HepG2 (cell line): ENCODE data around the gene NPHS1. TPM values are rescaled to one million over a fixed set of nuclear protein-coding genes. Genes with fewer than 3 reads are reported as not detected.
A peak's percentile ranks its signal among the peaks of the same experiment; 100 is the strongest.

Experiments used
- ATAC-seq: fragments of 200-7000 bp; cut with Tn5 transposase; 3 replicates; pipeline ENCODE4 v1.9.1; 2020; ENCODE audit warnings: mild to moderate bottlenecking, moderate library complexity
- BruUV-seq: library from RNA; stranded (reverse); fragments of 400-500 nt; replicated peaks from 2 replicates; lab custom pipeline; 2021; lab: Mats Ljungman, UMichigan
- CTCF ChIA-PET: fragments of 300-600 bp; formaldehyde crosslinking; extraction: SDS; loops from one replicate; lab custom pipeline; 2021; ENCODE audit warnings: low total read pairs, inconsistent platforms, low intra/inter-chr PET ratio; lab: Yijun Ruan, JAX
- POLR2A ChIA-PET: fragments of 350-600 bp; sonication (Branson Sonifier 250); formaldehyde crosslinking; loops from one replicate; lab custom pipeline; 2020; ENCODE audit warnings: antibody characterized with exemption, inconsistent platforms; lab: Yijun Ruan, JAX
- DNase-seq: peaks from one replicate; pipeline ENCODE4 v3.0.0-alpha.2; 2015; ENCODE audit warnings: low spot score
- FAIRE-seq: peaks from 3 replicates; lab custom pipeline; 2011; peaks lifted over from hg19 to GRCh38; lab: Jason Lieb, UNC
- H2AFZ ChIP-seq: one replicate; pipeline ENCODE4 v1.6.1; 2011; ENCODE audit warnings: low read length, inconsistent platforms
- H3K27ac ChIP-seq: fragments of 300-600 bp; 3 replicates; pipeline ENCODE4 v1.8.0; 2011; ENCODE audit warnings: mixed run types, mild to moderate bottlenecking, mixed read lengths, low read length, inconsistent platforms; ENCODE audit not compliant: insufficient read depth; ENCODE audit errors: extremely low read length
- H3K27me3 ChIP-seq, 2 experiments: fragments of 200-600 bp in 1 of 2; 2 replicates in 1 of 2; 3 replicates in 1 of 2; pipeline versions ENCODE4 v1.6.0 to v1.8.0; 2011; ENCODE audit warnings: low read length in 2 of 2, mild to moderate bottlenecking in 2 of 2, moderate library complexity in 2 of 2, inconsistent platforms in 1 of 2; ENCODE audit not compliant: insufficient read depth in 2 of 2, control insufficient read depth in 1 of 2
- H3K36me3 ChIP-seq, 2 experiments: fragments of 200-600 bp in 1 of 2; replicated peaks in 1 of 2; 2 replicates in 1 of 2; 3 replicates in 1 of 2; pipeline versions ENCODE4 v1.5.1 to v1.8.0; 2011; ENCODE audit warnings: low read length in 2 of 2, inconsistent platforms in 1 of 2; ENCODE audit not compliant: insufficient read depth in 2 of 2, control insufficient read depth in 1 of 2
- H3K4me1 ChIP-seq: 2 replicates; pipeline ENCODE4 v1.5.1; 2012; ENCODE audit warnings: low read length, inconsistent platforms; ENCODE audit not compliant: insufficient read depth
- H3K4me2 ChIP-seq: 2 replicates; pipeline ENCODE4 v1.6.0; 2011; ENCODE audit warnings: low read depth, low read length, inconsistent platforms
- H3K4me3 ChIP-seq, 3 experiments: fragments of 200-600 bp in 1 of 3; sonication (generic), shearing (Covaris generic) in 1 of 3; replicated peaks in 1 of 3; 2 replicates each; pipeline ENCODE4 v1.5.1; 2011 to 2016; ENCODE audit warnings: low read length in 3 of 3, inconsistent platforms in 2 of 3, low read depth in 2 of 3, mild to moderate bottlenecking in 2 of 3, control low read depth in 1 of 3, mixed read lengths in 1 of 3; ENCODE audit not compliant: insufficient read depth in 1 of 3
- H3K79me2 ChIP-seq: one replicate; pipeline ENCODE4 v1.6.1; 2011; ENCODE audit warnings: low read length, inconsistent platforms; ENCODE audit not compliant: insufficient read depth
- H3K9ac ChIP-seq: 2 replicates; pipeline ENCODE4 v1.6.0; 2011; ENCODE audit warnings: mild to moderate bottlenecking, low read depth, low read length, inconsistent platforms; ENCODE audit not compliant: insufficient read depth
- H3K9me3 ChIP-seq: 2 replicates; pipeline ENCODE4 v1.5.1; 2012; ENCODE audit warnings: mild to moderate bottlenecking, low read length
- H4K20me1 ChIP-seq: 2 replicates; pipeline ENCODE4 v1.6.0; 2011; ENCODE audit warnings: inconsistent platforms, mild to moderate bottlenecking, low read length, moderate library complexity; ENCODE audit not compliant: insufficient read depth
- AGO2 ChIP-seq: fragments of 200-400 bp; formaldehyde crosslinking; optimal IDR thresholded peaks from 2 replicates; pipeline ENCODE3; 2017; ENCODE audit warnings: mild to moderate bottlenecking, low read depth, low read length, moderate library complexity
- FOXJ3 ChIP-seq: sonication (generic); formaldehyde crosslinking; IDR thresholded peaks from 2 replicates; pipeline ENCODE4 v1.4.0; 2020; ENCODE audit warnings: missing genetic modification reagents, mild to moderate bottlenecking, borderline replicate concordance
- PHF21A ChIP-seq: sonication (generic); formaldehyde crosslinking; IDR thresholded peaks from 2 replicates; pipeline ENCODE4 v1.5.0; 2020; ENCODE audit warnings: mild to moderate bottlenecking, missing genetic modification reagents
- SALL2 ChIP-seq: sonication (generic); formaldehyde crosslinking; IDR thresholded peaks from 2 replicates; pipeline ENCODE4 v1.8.1; 2023; ENCODE audit warnings: mild to moderate bottlenecking, missing genetic modification reagents, inconsistent platforms
- SRSF1 ChIP-seq: fragments of 200-400 bp; formaldehyde crosslinking; optimal IDR thresholded peaks from 2 replicates; pipeline ENCODE3; 2017; ENCODE audit warnings: mild to moderate bottlenecking, low read depth, low read length, moderate library complexity
- TBL1XR1 ChIP-seq: fragments of 150-350 bp; IDR thresholded peaks from 2 replicates; pipeline ENCODE4 v1.6.1; 2014; ENCODE audit warnings: borderline replicate concordance, low read length; ENCODE audit not compliant: partially characterized antibody
- YEATS4 ChIP-seq: sonication (generic); formaldehyde crosslinking; IDR thresholded peaks from 2 replicates; pipeline ENCODE4 v1.4.0; 2020; ENCODE audit warnings: missing genetic modification reagents, borderline replicate concordance
- ZFP82 ChIP-seq: sonication (generic); formaldehyde crosslinking; IDR thresholded peaks from 2 replicates; pipeline ENCODE4 v1.5.1; 2020; ENCODE audit warnings: mild to moderate bottlenecking, missing genetic modification reagents, borderline replicate concordance
- ZNF441 ChIP-seq: sonication (generic); formaldehyde crosslinking; IDR thresholded peaks from 2 replicates; pipeline ENCODE4 v1.7.0; 2021; ENCODE audit warnings: missing genetic modification reagents, borderline replicate concordance
- ZNF556 ChIP-seq: sonication (generic); formaldehyde crosslinking; IDR thresholded peaks from 2 replicates; pipeline ENCODE4 v1.4.0; 2020; ENCODE audit warnings: mild to moderate bottlenecking, missing genetic modification reagents, borderline replicate concordance
- ZNF703 ChIP-seq: sonication (generic); formaldehyde crosslinking; IDR thresholded peaks from 2 replicates; pipeline ENCODE4 v1.5.1; 2020; ENCODE audit warnings: missing genetic modification reagents, mild to moderate bottlenecking, moderate library complexity, borderline replicate concordance
- ZNF883 ChIP-seq: sonication (generic); formaldehyde crosslinking; IDR thresholded peaks from 2 replicates; pipeline ENCODE4 v1.5.1; 2020; ENCODE audit warnings: mild to moderate bottlenecking, missing genetic modification reagents; ENCODE audit errors: not compliant biosample characterization
- WGBS: methylation state at CpG from one replicate; pipeline ENCODE4 v1.1.6; 2017; ENCODE audit warnings: low lambda C conversion rate; 5-methylcytosine and 5-hydroxymethylcytosine counted together
- in situ Hi-C: cut with HindIII; loops from 2 replicates; pipeline ENCODE4 v1.10.0; 2017; ENCODE audit warnings: low pct_unique_long_range_greater_than_20kb; ENCODE audit not compliant: extremely low pct_ligation_motif_present
- intact Hi-C: fragments of 100-400 bp; cut with micrococcal nuclease; formaldehyde crosslinking; loops from one replicate; pipeline ENCODE4 v1.10.0; 2022; ENCODE audit not compliant: unreplicated experiment
- polyA plus RNA-seq, 8 experiments: library from polyadenylated mRNA; depleted of rRNA in 3 of 8; stranded (reverse) in 7 of 8; unstranded in 1 of 8; fragments of >200 nt; fragmentation: Illumina TruSeq in 4 of 8; extraction: Trizol in 4 of 8; gene quantifications; 2 replicates each; pipeline versions ENCODE4 v1.2.1 to v1.2.3, GENCODE V29; 2011 to 2016; ENCODE audit warnings: low read depth in 4 of 8, missing spikeins in 1 of 8, mixed read lengths in 1 of 8; ENCODE audit not compliant: insufficient read depth in 1 of 8
- total RNA-seq, 5 experiments: library from RNA; depleted of rRNA; stranded (reverse); fragments of >200 nt; fragmentation: Illumina TruSeq; extraction: Trizol; gene quantifications; 2 replicates each; pipeline ENCODE4 v1.2.3, GENCODE V29; 2016; ENCODE audit warnings: low read depth in 1 of 5
- TF ChIP-seq, protein P1 (sequence below): sonication (generic); formaldehyde crosslinking; IDR thresholded peaks from 2 replicates; pipeline ENCODE4 v1.4.0; 2020; ENCODE audit warnings: missing genetic modification reagents
- TF ChIP-seq, protein P2 (sequence below): sonication (generic); formaldehyde crosslinking; IDR thresholded peaks from 2 replicates; pipeline ENCODE4 v1.8.1; 2023; ENCODE audit warnings: mild to moderate bottlenecking, moderate library complexity, missing genetic modification reagents
- TF ChIP-seq, protein P3 (sequence below): sonication (generic); formaldehyde crosslinking; IDR thresholded peaks from 2 replicates; pipeline ENCODE4 v1.4.0; 2020; ENCODE audit warnings: mild to moderate bottlenecking, missing genetic modification reagents
- TF ChIP-seq, protein P4 (sequence below): IDR thresholded peaks from 2 replicates; pipeline ENCODE4 v1.6.1; 2016; ENCODE audit warnings: missing compliant biosample characterization, missing genetic modification reagents, borderline replicate concordance
- TF ChIP-seq, protein P5 (sequence below): IDR thresholded peaks from 2 replicates; pipeline ENCODE4 v1.6.1; 2016

NPHS1 gene
- total and polyA plus RNA-seq, 2 of the 13 experiments (the other 11 are each of a cell fraction or from before 2014, with no cell fraction given) = not detected

DNA sequence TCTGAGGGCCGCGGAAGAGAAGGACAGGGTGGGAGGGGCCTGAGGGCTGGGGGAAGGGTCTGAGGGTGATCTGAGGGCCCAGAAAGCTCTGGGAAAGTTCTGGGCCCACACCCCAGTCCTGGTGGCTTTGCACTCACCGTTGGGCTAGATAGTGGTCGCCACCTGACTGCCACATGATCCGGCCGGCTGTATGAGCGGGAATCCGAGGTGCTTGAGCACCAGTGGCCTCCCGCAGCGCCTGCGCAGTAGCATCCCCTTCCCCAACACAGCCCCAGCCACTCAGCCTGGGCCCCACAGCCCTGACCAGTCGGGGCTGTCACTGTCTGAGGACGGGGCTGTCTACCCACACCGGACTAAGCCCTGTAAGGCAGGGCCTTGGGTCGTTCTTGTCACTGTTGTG is 54.6 kb downstream of the NPHS1 start (continued):
- TF ChIP-seq PHF21A (CRISPR knock-in tag) (no peak), AGO2 (peak; percentile 58)
- TF ChIP-seq, protein P1, sequence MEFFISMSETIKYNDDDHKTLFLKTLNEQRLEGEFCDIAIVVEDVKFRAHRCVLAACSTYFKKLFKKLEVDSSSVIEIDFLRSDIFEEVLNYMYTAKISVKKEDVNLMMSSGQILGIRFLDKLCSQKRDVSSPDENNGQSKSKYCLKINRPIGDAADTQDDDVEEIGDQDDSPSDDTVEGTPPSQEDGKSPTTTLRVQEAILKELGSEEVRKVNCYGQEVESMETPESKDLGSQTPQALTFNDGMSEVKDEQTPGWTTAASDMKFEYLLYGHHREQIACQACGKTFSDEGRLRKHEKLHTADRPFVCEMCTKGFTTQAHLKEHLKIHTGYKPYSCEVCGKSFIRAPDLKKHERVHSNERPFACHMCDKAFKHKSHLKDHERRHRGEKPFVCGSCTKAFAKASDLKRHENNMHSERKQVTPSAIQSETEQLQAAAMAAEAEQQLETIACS (CRISPR knock-in tag) = no peak

DNA sequence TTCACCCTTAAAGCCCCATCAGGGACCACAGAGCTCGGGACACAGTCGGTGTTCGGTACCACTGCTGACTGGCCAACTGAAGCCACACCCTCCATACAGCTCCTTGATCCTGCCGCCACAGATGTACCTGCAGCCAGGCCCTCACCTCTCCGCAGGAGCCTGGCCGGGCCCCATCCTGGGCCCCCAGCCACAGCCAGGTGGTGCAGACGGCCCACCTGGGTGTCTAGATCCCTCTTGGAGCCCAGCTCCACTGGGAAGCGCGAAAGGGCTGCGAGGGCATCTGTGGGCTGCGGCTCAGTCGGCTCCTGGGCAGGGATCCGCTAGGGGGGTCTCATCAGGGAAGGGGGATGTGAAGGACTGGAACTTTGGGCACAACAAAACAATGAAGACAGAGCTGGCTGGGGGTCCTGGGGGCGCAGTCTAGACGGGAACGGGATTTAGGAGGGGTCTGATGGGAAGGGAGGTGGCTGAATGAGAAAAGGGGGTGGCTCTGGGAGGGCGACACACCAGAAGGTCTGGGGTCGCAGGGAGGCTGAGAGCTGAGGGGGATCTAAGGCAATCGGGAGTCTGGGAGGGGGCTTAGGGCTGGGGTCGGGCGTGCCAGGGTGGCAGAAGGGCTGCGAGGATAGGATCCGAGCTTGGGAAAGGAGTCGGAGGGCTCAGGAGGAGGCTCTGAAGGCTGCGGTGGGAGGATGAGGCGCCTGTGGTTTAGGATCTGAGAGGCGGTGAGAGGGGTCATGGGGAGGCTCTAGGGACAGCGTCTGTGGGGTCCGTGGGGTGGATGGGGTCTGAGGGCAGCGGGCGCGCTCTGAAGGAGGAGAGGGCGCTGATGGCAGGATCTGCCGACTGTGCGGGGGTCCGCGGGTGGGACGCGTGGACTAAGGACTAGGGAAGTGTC is 55.4 kb downstream of the NPHS1 start:
- Histone ChIP-seq H3K9me3 (no peaks in the 10 kb centered on the region), H4K20me1 (no peaks in the 10 kb centered on the region), H3K4me1 (peaks cover 29% of the 10 kb centered on the region), H3K4me3 (no peak overlapping the region), H3K4me2 (0 out of 2 replicates have a peak overlapping the region, but pooled peaks have one; percentile 3), H3K36me3 (no peaks in the 10 kb centered on the region), H3K79me2 (no peaks in the 10 kb centered on the region), H3K27me3 (peaks cover 0 to 4% of the 10 kb centered on the region in 2 experiments; a peak in 3 of 5 replicates), H2AFZ (no peak overlapping the region), H3K27ac (no peak overlapping the region), H3K9ac (no peak overlapping the region)
- CTCF ChIA-PET = no interaction called here
- intact Hi-C loops (no loop called here), in situ Hi-C loops (no loop called here)
- POLR2A ChIA-PET = interaction anchor here (1.0 kb wide), 1 partner anchor 20 kb away, joined by 3 read pairs; no protein-coding TSS in a partner anchor
- no TSS peak for BruUV-seq
- DNase-seq (no peak), FAIRE-seq (no peak), ATAC-seq (peak; percentile 20)
- WGBS = 42% methylated on average over 38 of the region's 39 CpGs
- TF ChIP-seq FOXJ3 (CRISPR knock-in tag) (no peak), SALL2 (CRISPR knock-in tag) (no peak), SRSF1 (no peak), TBL1XR1 (no peak), ZNF441 (CRISPR knock-in tag) (no peak), ZNF556 (CRISPR knock-in tag) (no peak), ZNF883 (CRISPR knock-in tag) (no peak), YEATS4 (CRISPR knock-in tag) (no peak), ZFP82 (CRISPR knock-in tag) (no peak), ZNF703 (CRISPR knock-in tag) (no peak)
- TF ChIP-seq, protein P2, sequence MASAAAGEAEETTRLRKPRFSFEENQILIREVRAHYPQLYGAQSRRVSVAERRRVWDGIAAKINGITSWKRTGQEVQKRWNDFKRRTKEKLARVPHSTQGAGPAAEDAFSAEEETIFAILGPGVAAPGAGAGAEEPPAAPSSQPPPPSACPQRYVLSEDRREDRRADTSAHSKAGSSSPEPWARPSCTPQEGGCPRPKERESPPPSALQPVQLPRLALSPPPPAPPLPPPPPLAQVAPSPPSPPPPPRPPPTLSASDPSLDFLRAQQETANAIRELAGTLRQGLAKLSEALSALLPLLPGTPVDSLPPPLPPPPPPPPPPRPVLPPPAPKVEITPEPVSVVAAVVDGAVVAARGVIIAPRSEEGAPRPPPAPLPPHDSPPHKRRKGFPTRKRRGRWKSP (CRISPR knock-in tag) = peak; percentile 3; the same call in 1 of the 2 replicates
- TF ChIP-seq, protein P3, sequence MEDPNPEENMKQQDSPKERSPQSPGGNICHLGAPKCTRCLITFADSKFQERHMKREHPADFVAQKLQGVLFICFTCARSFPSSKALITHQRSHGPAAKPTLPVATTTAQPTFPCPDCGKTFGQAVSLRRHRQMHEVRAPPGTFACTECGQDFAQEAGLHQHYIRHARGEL = no peak
- TF ChIP-seq, protein P4, sequence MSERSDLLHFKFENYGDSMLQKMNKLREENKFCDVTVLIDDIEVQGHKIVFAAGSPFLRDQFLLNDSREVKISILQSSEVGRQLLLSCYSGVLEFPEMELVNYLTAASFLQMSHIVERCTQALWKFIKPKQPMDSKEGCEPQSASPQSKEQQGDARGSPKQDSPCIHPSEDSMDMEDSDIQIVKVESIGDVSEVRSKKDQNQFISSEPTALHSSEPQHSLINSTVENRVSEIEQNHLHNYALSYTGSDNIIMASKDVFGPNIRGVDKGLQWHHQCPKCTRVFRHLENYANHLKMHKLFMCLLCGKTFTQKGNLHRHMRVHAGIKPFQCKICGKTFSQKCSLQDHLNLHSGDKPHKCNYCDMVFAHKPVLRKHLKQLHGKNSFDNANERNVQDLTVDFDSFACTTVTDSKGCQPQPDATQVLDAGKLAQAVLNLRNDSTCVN (CRISPR knock-in tag) = no peak
- TF ChIP-seq, protein P5, sequence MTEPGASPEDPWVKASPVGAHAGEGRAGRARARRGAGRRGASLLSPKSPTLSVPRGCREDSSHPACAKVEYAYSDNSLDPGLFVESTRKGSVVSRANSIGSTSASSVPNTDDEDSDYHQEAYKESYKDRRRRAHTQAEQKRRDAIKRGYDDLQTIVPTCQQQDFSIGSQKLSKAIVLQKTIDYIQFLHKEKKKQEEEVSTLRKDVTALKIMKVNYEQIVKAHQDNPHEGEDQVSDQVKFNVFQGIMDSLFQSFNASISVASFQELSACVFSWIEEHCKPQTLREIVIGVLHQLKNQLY (CRISPR knock-in tag) = no peak
